Parathyroid adenoma (tissue), 2 donors: Measurements from ENCODE around the gene TSPAN32.

Experiments used
- H2AFZ ChIP-seq: fragments of 300-600 bp; sonication (generic); one replicate; pipeline ENCODE4 v1.7.0; 2017; ENCODE audit warnings: antibody characterized with exemption, mild to moderate bottlenecking
- H3K27ac ChIP-seq: fragments of 300-600 bp; sonication (generic); one replicate; pipeline ENCODE4 v1.7.0; 2017
- H3K27me3 ChIP-seq: fragments of 300-600 bp; sonication (generic); one replicate; pipeline ENCODE4 v1.7.0; 2017; ENCODE audit warnings: low read length; ENCODE audit not compliant: control insufficient read depth, insufficient read depth
- H3K36me3 ChIP-seq: fragments of 300-600 bp; sonication (generic); one replicate; pipeline ENCODE4 v1.7.0; 2017; ENCODE audit warnings: low read length; ENCODE audit not compliant: control insufficient read depth, insufficient read depth
- H3K4me1 ChIP-seq: fragments of 300-600 bp; sonication (generic); one replicate; pipeline ENCODE4 v1.7.0; 2017; ENCODE audit warnings: control low read depth
- H3K4me2 ChIP-seq: fragments of 300-600 bp; sonication (generic); one replicate; pipeline ENCODE4 v1.7.0; 2017; ENCODE audit warnings: low read length
- H3K4me3 ChIP-seq: fragments of 300-600 bp; sonication (generic); one replicate; pipeline ENCODE4 v1.7.0; 2017; ENCODE audit warnings: low read depth, low read length
- H3K79me2 ChIP-seq: fragments of 300-600 bp; sonication (generic); one replicate; pipeline ENCODE4 v1.7.0; 2017; ENCODE audit warnings: control low read depth
- H3K9ac ChIP-seq: fragments of 300-600 bp; sonication (generic); one replicate; pipeline ENCODE4 v1.7.0; 2017; ENCODE audit warnings: mild to moderate bottlenecking
- H3K9me3 ChIP-seq: fragments of 300-600 bp; sonication (generic); one replicate; pipeline ENCODE4 v1.7.0; 2017; ENCODE audit warnings: low read length; ENCODE audit not compliant: control insufficient read depth
- CTCF ChIP-seq: fragments of 300-600 bp; sonication (generic); IDR thresholded peaks from one replicate; pipeline ENCODE4 v1.7.0; 2017; ENCODE audit warnings: antibody characterized with exemption, mild to moderate bottlenecking
- donor health status: primary hyperparathyroidism.

TSPAN32 gene

GRCh38 chr11:2293984-2294925 is 7.6 kb upstream of the TSPAN32 start:
- H3K79me2 ChIP-seq, result no peaks in the 10 kb centered on the region
- H3K27ac ChIP-seq, result no peak overlapping the region
- no peak overlapping the region for H3K9ac ChIP-seq
- TF ChIP-seq CTCF, result no peak
- no peaks in the 10 kb centered on the region for H3K9me3 ChIP-seq
- H3K27me3 ChIP-seq, result no peaks in the 10 kb centered on the region
- no peak overlapping the region for H3K4me3 ChIP-seq
- no peak overlapping the region for H2AFZ ChIP-seq
- no peaks in the 10 kb centered on the region for H3K4me1 ChIP-seq
- no peaks in the 10 kb centered on the region for H3K36me3 ChIP-seq
- no peak overlapping the region for H3K4me2 ChIP-seq

- Histone ChIP-seq H3K4me1 (no peaks in the 10 kb centered on the region), H3K9me3 (no peaks in the 10 kb centered on the region), H3K36me3 (no peaks in the 10 kb centered on the region), H3K4me2 (no peak overlapping the region), H3K79me2 (no peaks in the 10 kb centered on the region), H3K27ac (no peak overlapping the region), H3K4me3 (no peak overlapping the region), H3K27me3 (no peaks in the 10 kb centered on the region), H3K9ac (no peak overlapping the region), H2AFZ (no peak overlapping the region)
- TF ChIP-seq CTCF, result no peak
These were observed 6.9 kb upstream of the TSPAN32 start for GRCh38 chr11:2294926-2295290.

GRCh38 chr11:2295971-2296912 is 5.6 kb upstream of the TSPAN32 start:
- no peaks in the 10 kb centered on the region for H3K4me1 ChIP-seq
- no peak for TF ChIP-seq CTCF
- H3K9me3 ChIP-seq, result no peaks in the 10 kb centered on the region
- H3K9ac ChIP-seq, result no peak overlapping the region
- H3K36me3 ChIP-seq, result no peaks in the 10 kb centered on the region
- H3K4me2 ChIP-seq, result no peak overlapping the region
- no peak overlapping the region for H3K27ac ChIP-seq
- no peaks in the 10 kb centered on the region for H3K27me3 ChIP-seq
- H2AFZ ChIP-seq, result no peak overlapping the region
- H3K4me3 ChIP-seq, result no peak overlapping the region
- no peaks in the 10 kb centered on the region for H3K79me2 ChIP-seq

GRCh38 chr11:2296913-2297622 is 4.7 kb upstream of the TSPAN32 start:
- Histone ChIP-seq H3K79me2 (no peaks in the 10 kb centered on the region), H3K9me3 (no peaks in the 10 kb centered on the region), H3K4me2 (no peak overlapping the region), H3K9ac (no peak overlapping the region), H3K27ac (no peak overlapping the region), H3K36me3 (no peaks in the 10 kb centered on the region), H3K27me3 (no peaks in the 10 kb centered on the region), H3K4me1 (no peaks in the 10 kb centered on the region), H3K4me3 (no peak overlapping the region), H2AFZ (no peak overlapping the region)
- TF ChIP-seq CTCF, result no peak
